Stimulated activated CD8-positive, alpha-beta memory T cell treated with anti-CD3 and anti-CD28 coated beads, Interleukin-7, amount 100 ng/mL, for 48 hours (primary cell): ENCODE measurements around the gene HDC.
A peak's percentile ranks its signal among the peaks of the same experiment; 100 is the strongest.

Source experiments
- DNase-seq, 2 donors: peaks; one replicate each; pipeline ENCODE4 v3.0.0-alpha.2; 2020; ENCODE audit warnings: low read depth in 1 of 2; ENCODE audit errors: extremely low read depth in 1 of 2

Gene HDC, protein sequence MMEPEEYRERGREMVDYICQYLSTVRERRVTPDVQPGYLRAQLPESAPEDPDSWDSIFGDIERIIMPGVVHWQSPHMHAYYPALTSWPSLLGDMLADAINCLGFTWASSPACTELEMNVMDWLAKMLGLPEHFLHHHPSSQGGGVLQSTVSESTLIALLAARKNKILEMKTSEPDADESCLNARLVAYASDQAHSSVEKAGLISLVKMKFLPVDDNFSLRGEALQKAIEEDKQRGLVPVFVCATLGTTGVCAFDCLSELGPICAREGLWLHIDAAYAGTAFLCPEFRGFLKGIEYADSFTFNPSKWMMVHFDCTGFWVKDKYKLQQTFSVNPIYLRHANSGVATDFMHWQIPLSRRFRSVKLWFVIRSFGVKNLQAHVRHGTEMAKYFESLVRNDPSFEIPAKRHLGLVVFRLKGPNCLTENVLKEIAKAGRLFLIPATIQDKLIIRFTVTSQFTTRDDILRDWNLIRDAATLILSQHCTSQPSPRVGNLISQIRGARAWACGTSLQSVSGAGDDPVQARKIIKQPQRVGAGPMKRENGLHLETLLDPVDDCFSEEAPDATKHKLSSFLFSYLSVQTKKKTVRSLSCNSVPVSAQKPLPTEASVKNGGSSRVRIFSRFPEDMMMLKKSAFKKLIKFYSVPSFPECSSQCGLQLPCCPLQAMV

DNA sequence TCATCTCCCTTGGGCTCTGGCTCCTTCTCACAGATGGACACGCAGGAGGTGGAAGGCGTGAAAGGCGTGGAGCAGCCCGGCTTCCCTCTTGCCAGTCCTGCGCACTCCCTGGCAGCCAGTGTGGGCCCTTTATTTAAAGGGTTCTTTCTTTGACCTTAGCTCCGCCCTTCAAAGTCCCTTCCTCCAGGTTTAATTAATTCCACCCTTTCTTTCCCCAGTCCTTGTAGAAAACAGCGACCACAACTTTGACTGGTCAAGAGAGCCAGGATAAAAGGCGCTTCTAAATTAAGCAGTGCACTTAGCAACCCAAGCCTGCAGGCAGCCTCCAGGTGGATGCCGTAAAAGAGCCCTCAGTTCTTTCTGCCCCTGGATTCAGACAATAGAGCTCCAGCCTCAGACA, at the start of gene HDC:
TSS of gene HDC (minus strand) at position 107 of the 400 bp plus-strand sequence. CDS start at position 4, 103 bp downstream.
- no peak for DNase-seq

DNA sequence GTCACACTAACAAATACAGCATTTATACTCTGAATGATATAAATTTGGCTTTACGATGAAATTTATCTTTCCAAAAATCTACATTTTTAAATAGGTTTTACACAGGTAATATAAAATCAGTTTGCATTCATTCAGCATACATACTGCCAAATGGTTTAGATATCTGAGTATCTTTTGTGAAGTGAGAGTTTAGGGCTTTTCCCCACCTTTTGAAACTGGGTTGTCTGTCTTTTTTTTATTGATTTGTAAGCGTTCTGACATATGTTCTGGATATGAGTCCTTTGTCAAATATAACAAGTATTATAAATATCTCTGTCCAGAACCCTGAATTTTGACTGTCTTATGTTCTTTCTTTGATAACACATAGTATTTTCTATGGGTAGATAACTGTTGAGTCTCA, 47.1 kb upstream of the HDC start:
- DNase-seq = no peak

DNA sequence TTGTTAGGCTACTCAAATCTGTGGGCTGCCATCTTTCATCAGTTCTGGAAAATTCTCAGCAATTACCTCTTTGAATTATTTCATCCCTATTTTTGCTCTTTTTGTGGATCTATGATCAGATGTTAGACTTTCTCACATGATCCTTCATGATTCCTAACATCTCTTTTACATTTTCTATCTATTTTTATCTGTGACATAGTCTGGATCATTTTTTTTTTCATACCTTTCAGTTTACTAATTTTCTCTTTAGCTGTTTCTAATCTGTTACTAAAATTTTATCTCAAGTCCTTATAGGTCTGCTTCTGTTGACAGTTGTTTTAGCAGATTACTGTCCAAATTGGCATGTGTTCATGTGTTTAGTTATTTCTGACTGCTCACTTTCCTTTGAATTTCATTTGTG, 42.3 kb upstream of the HDC start:
- DNase-seq = no peak

DNA sequence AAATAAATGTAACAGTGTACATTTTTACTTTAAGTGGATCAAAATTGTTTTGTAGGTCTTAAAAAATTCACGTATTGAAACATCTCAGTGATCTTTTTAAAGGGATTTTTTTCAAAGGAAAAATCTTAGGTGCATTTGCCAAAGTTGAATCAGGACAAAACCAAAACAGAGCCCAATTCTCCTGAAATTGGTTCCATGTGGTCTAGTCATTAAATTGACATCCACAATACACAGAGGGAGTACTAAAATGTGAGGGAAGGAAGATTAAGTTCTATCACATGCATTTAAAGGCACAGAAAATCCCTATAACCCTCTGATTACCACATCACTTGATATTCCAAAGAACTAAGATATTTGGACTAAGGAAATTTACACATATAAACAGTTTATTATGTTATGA, 39.3 kb upstream of the HDC start:
- DNase-seq = no peak

DNA sequence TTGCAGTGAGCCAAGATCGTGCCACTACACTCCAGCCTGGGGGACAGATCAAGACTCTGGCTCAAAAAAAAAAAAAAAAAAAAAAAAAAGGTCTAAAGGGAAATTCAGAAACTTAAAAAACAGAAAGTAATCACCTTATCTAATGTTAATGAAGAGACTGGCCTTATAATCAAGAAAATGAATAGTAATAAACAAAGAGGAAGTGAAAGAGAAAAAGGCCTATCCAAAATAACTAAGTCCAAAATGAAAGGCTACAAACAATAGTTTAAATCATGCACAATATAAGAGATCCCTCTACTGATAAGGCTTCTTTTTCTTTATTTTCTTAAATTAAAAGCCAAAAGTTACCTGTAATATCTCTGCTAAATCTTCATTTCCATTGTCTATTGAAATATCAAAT, 37.1 kb upstream of the HDC start:
- no peak for DNase-seq

DNA sequence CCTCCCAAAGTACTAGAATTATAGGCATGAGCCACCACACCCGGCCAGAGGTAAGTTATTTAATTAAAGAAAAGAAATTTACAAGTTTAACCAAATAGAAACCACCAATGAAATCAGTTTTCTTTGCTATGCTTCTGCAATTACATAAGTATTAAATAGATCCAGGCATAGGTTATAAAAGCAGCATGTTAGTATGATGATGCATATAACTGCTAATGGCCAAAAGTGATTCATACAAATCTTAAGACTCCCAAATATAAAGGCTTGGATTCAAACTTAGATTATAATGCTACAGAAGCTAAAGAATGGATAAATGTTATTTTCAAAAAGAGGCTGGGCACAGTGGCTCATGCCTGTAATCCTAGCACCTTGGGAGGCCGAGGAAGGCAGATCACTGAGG, 32.8 kb upstream of the HDC start:
- no peak for DNase-seq

DNA sequence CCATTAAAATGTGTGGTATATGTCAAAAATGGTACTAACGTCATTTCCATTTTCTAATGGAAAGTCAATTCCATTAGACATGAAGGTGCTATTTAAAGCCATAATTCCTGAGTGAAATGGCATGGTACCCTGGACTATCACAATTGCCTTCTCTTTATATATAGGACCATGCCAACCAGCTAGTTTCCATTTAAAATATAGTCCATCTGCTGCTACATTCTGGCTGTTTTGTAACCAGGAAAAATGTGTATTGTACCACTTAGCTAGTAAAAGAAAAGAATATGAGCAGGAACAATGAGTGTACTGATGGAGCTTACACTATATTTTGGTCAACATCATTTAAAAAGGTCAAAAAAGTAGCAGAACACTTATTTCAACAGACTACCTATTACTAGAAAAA, 30.4 kb upstream of the HDC start:
- no peak for DNase-seq

DNA sequence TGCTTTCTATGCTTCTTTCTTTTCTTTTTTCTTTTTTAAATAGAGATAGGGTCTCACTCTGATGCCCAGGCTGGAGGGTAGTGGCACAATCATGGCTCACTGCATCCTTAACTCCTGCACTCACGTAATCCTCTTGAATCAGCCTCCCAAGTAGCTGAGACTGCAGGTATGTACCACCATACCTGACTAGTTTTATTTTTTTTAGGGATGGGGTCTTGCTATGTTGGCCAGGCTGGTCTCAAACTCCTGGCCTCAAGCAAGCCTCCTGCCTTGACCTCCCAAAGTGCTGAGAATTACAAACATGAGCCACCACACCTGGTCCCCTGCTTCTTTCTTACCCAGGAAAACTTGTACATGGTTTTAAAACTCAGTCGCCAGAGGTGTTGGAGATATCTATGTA, 24.2 kb upstream of the HDC start:
- DNase-seq = no peak

DNA sequence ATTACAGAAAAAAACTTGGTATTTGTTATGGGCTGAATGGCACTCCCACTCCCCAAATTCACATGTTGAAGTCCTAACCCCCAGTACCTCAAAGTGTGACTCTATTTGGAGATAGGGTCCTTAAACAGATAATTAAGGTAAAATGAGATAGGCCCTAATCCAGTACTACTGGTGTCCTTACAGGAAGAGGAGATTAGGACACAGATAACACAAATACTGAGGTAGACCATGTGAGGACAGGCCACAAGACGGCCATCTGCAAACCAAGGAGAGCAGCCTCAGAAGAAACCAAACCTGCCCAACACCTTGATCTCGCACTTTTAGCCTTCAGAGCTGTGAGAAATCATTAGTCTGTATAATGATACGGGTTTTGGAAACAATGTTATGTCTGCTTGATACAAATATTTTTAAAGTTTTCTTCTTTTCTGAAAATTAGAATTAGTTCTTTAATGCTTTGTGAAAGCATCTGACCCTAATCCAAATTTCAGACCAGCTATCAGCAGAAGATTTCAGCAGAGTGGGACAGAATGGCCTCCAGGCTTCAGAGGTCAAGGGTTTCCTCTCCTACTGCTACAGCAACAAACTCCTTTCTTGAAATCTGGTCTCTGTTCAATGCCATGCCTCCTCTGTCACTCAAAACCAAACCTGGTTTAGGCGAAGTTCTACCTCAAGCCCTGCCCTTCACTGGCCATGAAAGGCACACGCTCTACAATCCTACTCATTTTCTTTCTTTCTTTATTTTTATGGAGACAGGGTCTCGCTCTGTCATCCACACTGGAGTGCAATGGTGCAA, 22.0 kb upstream of the HDC start:
- DNase-seq = no peak

DNA sequence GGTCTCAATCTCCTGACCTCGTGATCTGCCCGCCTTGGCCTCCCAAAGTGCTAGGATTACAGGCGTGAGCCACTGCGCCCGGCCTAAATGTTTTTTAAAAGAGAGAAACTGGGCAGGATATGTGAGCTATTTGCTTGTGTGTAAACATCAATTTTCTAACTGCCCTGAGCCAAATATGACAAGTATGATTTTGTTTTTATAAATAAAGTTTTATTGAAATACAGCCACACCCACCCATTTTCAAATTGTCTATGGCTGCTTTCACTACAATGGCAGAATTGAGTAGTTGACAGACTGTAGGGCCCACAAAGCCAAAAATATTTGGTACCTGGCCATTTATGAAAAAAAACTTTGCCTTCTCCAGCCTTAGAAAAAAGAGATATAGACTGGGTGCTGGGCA, 15.9 kb upstream of the HDC start:
- no peak for DNase-seq

DNA sequence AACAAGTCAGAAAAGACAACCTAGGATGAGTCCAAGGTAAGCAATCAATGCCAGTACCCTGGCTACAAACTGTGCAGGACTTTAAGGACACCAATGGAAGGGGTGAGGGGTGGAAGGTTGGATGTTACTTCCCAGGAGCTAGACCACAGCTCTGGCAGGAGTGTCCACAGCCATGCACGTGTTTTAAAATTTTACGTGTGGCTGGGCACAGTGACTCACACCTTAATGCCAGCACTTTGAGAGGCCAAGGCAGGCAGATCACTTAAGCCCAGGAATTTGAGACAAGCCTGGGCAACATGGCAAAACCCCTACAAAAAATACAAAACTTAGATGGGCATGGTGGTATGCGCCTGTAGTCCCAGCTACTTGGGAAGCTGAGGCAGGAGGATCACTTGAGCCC, 14.7 kb upstream of the HDC start:
- no peak for DNase-seq

DNA sequence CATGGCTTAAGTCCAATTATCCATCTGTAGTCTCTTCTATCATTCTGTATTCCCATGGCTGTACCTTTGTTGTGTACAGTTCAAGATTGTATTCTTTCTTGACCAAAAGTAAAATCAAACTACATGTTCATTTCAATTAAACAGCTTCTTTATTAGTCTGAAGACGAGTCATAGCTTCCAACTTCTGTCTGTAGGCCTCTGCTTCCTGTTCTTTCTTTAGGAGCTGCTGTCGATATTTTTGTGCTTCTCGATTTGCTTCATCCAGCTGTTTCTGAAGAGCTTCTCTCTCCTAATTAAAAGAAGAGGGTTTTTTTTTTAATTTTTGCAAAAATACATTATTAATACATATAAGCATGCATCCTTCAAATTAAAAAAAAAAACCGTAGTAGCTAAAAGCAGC, 13.0 kb upstream of the HDC start:
- DNase-seq = no peak

DNA sequence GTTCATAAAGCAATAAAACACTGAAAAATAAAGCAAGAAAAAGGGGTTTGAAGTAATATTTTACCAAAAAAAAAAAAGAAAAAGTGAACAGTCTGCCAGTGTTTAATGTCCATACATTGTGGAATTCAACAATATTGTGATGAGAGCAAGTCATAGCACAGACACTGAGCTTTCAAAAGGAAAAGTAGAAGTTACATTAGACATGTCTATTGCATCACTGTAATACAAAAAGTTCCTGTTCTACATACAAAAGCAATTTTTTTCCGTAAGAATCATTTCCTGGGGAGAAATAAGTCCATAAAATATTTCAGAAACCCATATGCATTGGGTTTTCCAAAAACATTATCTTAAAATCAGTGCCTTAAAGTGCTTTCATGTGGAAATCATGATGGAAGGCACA, 11.8 kb upstream of the HDC start:
- DNase-seq = no peak

DNA sequence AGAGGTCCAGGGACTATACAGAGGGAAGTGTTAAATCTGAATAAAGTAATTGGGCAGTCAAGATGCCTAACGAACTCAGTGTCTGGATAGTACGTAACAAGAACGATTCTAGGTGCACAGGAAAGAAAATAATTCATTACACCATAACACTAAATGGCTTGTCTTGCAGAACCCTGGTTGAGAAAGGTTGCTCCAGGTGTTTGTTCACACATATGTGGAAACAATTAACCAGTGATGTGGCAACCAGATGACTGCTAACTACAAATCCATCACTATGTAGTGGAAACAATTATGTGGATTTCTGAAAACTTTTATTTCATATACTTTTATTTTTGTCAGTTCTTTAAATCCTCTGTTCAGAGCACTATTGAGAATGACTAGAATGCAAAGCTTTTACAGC, 10.4 kb upstream of the HDC start:
- no peak for DNase-seq

DNA sequence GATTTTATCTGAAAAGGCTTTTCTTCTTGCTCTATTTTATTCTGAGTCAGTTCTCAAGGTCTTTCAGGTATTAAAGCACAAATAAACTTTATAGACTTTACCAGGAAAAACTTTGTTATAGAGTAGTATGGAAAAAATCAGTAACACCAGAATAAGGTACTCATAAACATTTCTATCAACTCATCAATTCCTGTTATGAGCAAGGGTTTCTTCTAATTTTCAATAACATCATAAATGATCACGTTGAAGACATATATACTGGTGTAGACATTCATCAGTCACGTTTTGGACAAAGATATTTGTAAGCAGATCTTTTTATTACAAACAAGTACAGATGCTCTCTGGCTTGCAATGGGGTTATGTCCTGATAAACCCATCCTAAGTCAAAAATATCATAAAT, 9.6 kb upstream of the HDC start:
- DNase-seq = no peak

DNA sequence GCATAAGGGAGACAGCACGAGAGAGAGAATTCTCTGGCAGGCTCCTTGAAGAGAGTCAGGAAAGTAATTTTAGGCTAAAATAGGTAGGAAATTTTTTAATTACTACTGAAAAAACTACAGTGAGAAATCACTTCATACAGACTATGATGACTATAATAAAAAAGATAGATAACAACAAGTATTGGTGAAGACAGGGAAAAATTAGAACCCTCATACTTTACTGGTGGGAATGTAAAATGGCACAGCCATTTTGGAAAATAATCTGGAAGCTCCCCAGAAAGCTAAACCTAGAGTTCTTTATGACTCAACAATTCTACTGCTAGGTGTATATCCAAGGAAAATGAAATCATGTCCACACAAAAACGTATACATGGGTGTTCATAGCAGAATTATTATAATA, 2.1 kb upstream of the HDC start:
- no peak for DNase-seq

DNA sequence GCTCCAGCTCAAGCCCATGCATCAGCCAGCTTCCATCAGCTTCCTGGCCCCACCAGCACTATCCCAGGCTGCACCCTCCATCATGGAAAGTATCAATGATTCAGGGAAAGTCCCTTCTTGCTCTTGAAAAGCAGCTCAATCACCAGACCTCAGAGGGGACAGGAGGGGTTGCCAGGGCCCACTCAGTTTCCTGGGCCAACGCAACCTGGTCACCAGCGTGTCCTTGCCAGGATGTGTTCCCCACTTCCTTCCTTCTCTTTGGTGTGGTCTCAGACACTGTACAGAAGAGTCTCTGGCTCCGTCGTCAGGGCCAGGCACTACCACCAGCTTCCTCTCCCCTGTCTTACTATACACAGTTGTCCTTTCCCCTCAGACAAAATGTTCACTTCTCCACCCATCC, 3.0 kb downstream of the HDC start:
- peak in 1 of 2 donors; percentile 62 for DNase-seq

DNA sequence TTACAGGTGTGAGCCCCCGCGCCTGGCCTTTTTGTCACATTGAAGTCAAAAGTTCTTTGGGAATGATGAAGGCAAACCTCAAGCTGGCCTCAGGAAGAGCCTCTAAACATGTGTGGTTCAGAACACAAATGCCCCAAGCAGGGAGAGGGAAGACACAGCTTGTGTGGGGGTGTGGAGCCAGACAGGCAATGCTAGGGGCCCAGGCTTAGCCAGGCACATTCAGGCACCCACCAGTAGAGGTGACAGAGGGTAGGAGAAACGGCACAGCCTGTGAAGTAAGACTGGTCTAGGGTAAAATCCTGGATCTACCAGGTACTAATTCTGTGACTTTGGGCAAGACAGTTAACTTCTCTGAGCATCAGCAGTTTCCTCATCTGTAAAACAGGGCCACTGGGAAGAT, 3.5 kb downstream of the HDC start:
- DNase-seq = no peak

DNA sequence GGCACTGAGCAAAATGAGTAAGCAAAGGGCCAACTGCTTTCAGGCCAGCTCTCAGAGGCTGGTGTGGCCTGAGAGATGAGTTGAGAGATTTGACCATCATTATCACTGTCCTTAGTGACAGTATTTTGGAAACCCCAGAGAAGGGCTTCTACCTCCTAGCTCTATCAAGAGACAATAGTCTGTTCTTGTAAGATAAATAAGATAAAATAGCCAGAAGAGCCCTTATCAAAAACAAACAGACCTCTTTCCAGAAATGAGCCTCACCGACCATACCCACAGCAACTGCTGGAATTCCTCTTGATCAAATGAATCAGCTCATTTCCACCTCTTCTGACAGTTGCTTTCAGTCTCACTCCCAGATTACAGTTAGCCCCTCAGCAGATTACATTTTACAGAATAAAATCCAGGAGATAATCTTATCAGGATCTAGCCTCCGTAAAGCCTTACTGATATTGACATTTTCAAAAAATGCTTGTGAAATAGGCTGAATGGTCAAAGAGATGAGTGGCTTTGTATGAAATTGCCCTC, 4.5 kb downstream of the HDC start:
- no peak for DNase-seq

DNA sequence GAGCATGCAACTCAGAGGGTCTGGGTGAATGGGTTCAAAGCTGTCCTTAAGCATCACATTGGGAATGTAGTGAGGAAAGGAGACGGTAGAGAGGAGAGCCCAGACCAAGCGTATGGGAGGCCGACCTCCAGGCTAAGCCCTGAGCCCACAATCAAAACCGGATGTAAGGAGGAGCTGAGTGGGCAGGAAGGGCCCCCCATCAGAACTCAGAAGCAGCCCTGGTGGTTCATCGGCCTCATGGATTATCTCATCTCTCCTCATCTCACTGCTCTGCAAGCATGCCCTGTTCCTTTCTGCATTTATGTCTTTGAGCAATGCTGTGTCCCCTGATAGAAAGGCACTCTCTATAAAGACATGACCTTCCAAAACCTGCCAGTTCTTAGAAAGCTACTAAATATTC, 6.2 kb downstream of the HDC start:
- DNase-seq = no peak

DNA sequence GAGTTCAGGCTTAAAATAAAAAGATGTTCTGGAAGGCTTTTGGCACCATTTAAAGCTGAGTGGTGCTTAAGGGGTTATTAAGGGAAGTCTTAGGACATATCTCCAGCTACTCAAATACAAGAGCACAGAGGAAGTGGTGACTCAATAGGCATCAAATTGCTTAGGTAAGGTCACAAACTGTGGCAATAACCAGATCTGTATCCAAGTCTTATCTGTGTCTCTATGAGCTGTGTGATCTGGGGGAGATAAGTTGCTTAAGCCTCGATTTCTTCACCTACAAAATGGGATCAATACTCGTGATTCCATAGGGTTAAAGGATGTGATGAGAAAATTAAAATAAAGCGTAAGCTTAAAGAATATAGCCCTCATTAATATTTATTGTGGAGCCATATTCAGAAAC, 7.6 kb downstream of the HDC start:
- DNase-seq = no peak

DNA sequence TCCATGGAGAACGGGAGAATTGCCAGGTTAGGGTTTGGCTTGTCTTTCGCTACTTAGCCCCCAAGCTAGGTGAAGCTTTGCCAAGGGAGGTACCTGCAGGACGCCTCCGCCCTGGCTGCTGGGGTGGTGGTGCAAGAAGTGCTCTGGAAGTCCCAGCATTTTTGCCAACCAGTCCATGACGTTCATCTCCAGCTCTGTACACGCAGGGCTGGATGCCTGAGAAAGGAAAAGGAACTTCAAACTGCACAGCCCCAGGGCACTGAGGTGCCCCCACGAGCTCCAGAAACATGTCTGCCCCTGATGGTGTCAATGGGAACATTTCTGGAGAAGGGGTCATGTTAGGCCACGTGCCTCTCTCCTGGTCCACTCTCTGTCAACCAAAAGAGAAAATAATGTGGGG, 8.2 kb downstream of the HDC start:
- DNase-seq = no peak
